BLaER1 treated with 17β-estradiol and CSF1 and Interleukin-3, amounts not matched to agents 10 nM and 100 nM (cell line): ENCODE data around the gene SKIDA1.
"Not testable (repeated sequence)": the region's sequence is repeated elsewhere in the genome, so short reads cannot be mapped to it uniquely, and the experiment has no call there.

Experiments used
- H3K27ac ChIP-seq, 11 experiments: shearing (Covaris generic); formaldehyde crosslinking; 2 replicates each; pipeline ENCODE4 v1.8.1; 2022
- H3K27me3 ChIP-seq, 11 experiments: shearing (Covaris generic); formaldehyde crosslinking; 2 replicates each; pipeline ENCODE4 v1.8.1; 2022
- H3K36me3 ChIP-seq, 11 experiments: shearing (Covaris generic); formaldehyde crosslinking; 2 replicates each; pipeline ENCODE4 v1.8.1; 2022
- H3K4me1 ChIP-seq, 10 experiments: shearing (Covaris generic); formaldehyde crosslinking; 2 replicates each; pipeline ENCODE4 v1.8.1; 2022
- H3K4me2 ChIP-seq, 11 experiments: shearing (Covaris generic); formaldehyde crosslinking; 2 replicates each; pipeline ENCODE4 v1.8.1; 2022
- H3K4me3 ChIP-seq, 10 experiments: shearing (Covaris generic); formaldehyde crosslinking; 2 replicates each; pipeline ENCODE4 v1.8.1; 2022
- H3K9ac ChIP-seq, 11 experiments: shearing (Covaris generic); formaldehyde crosslinking; 2 replicates each; pipeline ENCODE4 v1.8.1; 2022
- H3K9me3 ChIP-seq, 11 experiments: shearing (Covaris generic); formaldehyde crosslinking; replicated peaks in 1 of 11; 2 replicates each; pipeline ENCODE4 v1.8.1; 2022
- H4K20me1 ChIP-seq, 11 experiments: shearing (Covaris generic); formaldehyde crosslinking; 2 replicates each; pipeline ENCODE4 v1.8.1; 2022
- Cebpa-rat ChIP-seq, 11 experiments: shearing (Covaris generic); IDR thresholded peaks; 2 replicates each; pipeline ENCODE4 v1.8.1; 2022

SKIDA1 gene

GRCh38 chr10:21525367-21526187, at the start of gene SKIDA1:
Gene SKIDA1, minus strand, starts transcription at chr10:21525682. Its CDS starts 7,860 bp downstream, at chr10:21517822.
- Histone ChIP-seq H3K27ac (no peak within 1 kb of the TSS), H3K4me3 (peak within 1 kb of the TSS; percentile 42 to 68 (median 50)), H3K27me3 (peaks cover 99 to 100% (median 99%) of the 10 kb centered on the region in 11 experiments), H4K20me1 (peaks cover 0 to 85% (median 51%) of the 10 kb centered on the region in 11 experiments; a peak in 19 of 22 replicates), H3K4me1 (peaks cover 0 to 22% (median 5%) of the 10 kb centered on the region in 10 experiments; a peak in 9 of 20 replicates), H3K36me3 (no peaks in the 10 kb centered on the region), H3K9ac (no peak within 1 kb of the TSS), H3K4me2 (peak within 1 kb of the TSS; percentile 54 to 94 (median 67); a peak in 21 of 22 replicates), H3K9me3 (no peaks in the 10 kb centered on the region)
- TF ChIP-seq Cebpa-rat (IDR thresholded peaks at IDR 0.05) = no peak

- H3K9ac ChIP-seq, H3K27me3 ChIP-seq, H3K4me2 ChIP-seq, H3K4me3 ChIP-seq, H3K4me1 ChIP-seq, H3K27ac ChIP-seq: not testable (repeated sequence)
- Histone ChIP-seq H4K20me1 (peaks cover 0 to 91% (median 18%) of the 10 kb centered on the region in 11 experiments; a peak in 13 of 22 replicates), H3K36me3 (peaks cover 21 to 74% (median 41%) of the 10 kb centered on the region in 11 experiments), H3K9me3 (peaks cover 0 to 11% (median 3%) of the 10 kb centered on the region in 11 experiments; a peak in 5 of 22 replicates)
Measured at GRCh38 chr10:21574514-21574913, 49.0 kb upstream of the SKIDA1 start.

GRCh38 chr10:21572578-21572977, 47.1 kb upstream of the SKIDA1 start:
- H3K36me3 ChIP-seq = peaks cover 21 to 84% (median 45%) of the 10 kb centered on the region in 11 experiments
- H4K20me1 ChIP-seq = peaks cover 0 to 91% (median 20%) of the 10 kb centered on the region in 11 experiments; a peak in 14 of 22 replicates

GRCh38 chr10:21570761-21571521, 45.5 kb upstream of the SKIDA1 start:
- no peak overlapping the region for H3K4me3 ChIP-seq
- H3K4me2 ChIP-seq = no peak overlapping the region
- H3K36me3 ChIP-seq = peaks cover 34 to 85% (median 47%) of the 10 kb centered on the region in 11 experiments
- no peak overlapping the region for H3K27ac ChIP-seq
- H3K4me1 ChIP-seq = 0 out of 20 replicates have a peak, but pooled peaks cover 0 to 5% (median 0%) of the 10 kb centered on the region in 10 experiments
- H3K9ac ChIP-seq = no peak overlapping the region
- H3K9me3 ChIP-seq = peaks cover 0 to 9% (median 0%) of the 10 kb centered on the region in 11 experiments; a peak in 5 of 22 replicates
- no peaks in the 10 kb centered on the region for H3K27me3 ChIP-seq
- peaks cover under 1 to 95% (median 20%) of the 10 kb centered on the region in 11 experiments; a peak in 14 of 22 replicates for H4K20me1 ChIP-seq
- TF ChIP-seq Cebpa-rat (IDR thresholded peaks at IDR 0.05) = no peak

More at GRCh38 chr10:21572578-21572977, 47.1 kb upstream of the SKIDA1 start:
- Histone ChIP-seq H3K4me3 (no peak overlapping the region), H3K27me3 (no peaks in the 10 kb centered on the region), H3K27ac (no peak overlapping the region), H3K4me2 (no peak overlapping the region), H3K9ac (no peak overlapping the region), H3K9me3 (peaks cover 0 to 11% (median 3%) of the 10 kb centered on the region in 11 experiments; a peak in 5 of 22 replicates), H3K4me1 (0 out of 20 replicates have a peak, but pooled peaks cover 0 to 5% (median 0%) of the 10 kb centered on the region in 10 experiments)
- TF ChIP-seq Cebpa-rat (IDR thresholded peaks at IDR 0.05) = no peak

- H3K4me3 ChIP-seq, H3K27me3 ChIP-seq, H3K9ac ChIP-seq, H3K27ac ChIP-seq, H3K4me2 ChIP-seq: not testable (repeated sequence)
- Histone ChIP-seq H3K4me1 (peaks cover 0 to 18% (median 0%) of the 10 kb centered on the region in 10 experiments; a peak in 5 of 20 replicates), H4K20me1 (peaks cover 0 to 49% (median 0%) of the 10 kb centered on the region in 11 experiments; a peak in 7 of 22 replicates), H3K36me3 (peaks cover 85 to 100% (median 99%) of the 10 kb centered on the region in 11 experiments), H3K9me3 (peaks cover 17 to 40% (median 30%) of the 10 kb centered on the region in 11 experiments; a peak in 21 of 22 replicates)
Measured at GRCh38 chr10:21558984-21559383, 33.5 kb upstream of the SKIDA1 start.

- peak overlapping the region in 1 of 11 experiments; percentile 8; a peak in 2 of 22 replicates for H3K27ac ChIP-seq
- peaks cover 0 to 18% (median 0%) of the 10 kb centered on the region in 10 experiments; a peak in 5 of 20 replicates for H3K4me1 ChIP-seq
- H3K4me3 ChIP-seq = no peak overlapping the region
- H3K36me3 ChIP-seq = peaks cover 97 to 100% (median 100%) of the 10 kb centered on the region in 11 experiments
- peaks cover 9 to 25% (median 18%) of the 10 kb centered on the region in 11 experiments; a peak in 21 of 22 replicates for H3K9me3 ChIP-seq
- H3K4me2 ChIP-seq = peak overlapping the region in 2 of 11 experiments; percentile 24 to 50; a peak in 4 of 22 replicates
- peaks cover 0 to 49% (median 6%) of the 10 kb centered on the region in 11 experiments; a peak in 8 of 22 replicates for H4K20me1 ChIP-seq
- no peak for TF ChIP-seq Cebpa-rat (IDR thresholded peaks at IDR 0.05)
- 0 out of 22 replicates have a peak overlapping the region, but pooled peaks of 1 of the 11 experiments have one; percentile 10 for H3K9ac ChIP-seq
- H3K27me3 ChIP-seq = no peaks in the 10 kb centered on the region
Measured at GRCh38 chr10:21556527-21556926, 31.0 kb upstream of the SKIDA1 start.

GRCh38 chr10:21552638-21553037, 27.2 kb upstream of the SKIDA1 start:
- no peak for TF ChIP-seq Cebpa-rat (IDR thresholded peaks at IDR 0.05)
- H3K36me3 ChIP-seq = peaks cover 92 to 100% (median 97%) of the 10 kb centered on the region in 11 experiments
- H3K9ac ChIP-seq = no peak overlapping the region
- H3K4me3 ChIP-seq = no peak overlapping the region
- H3K9me3 ChIP-seq = no peaks in the 10 kb centered on the region
- H4K20me1 ChIP-seq = peaks cover 0 to 69% (median 17%) of the 10 kb centered on the region in 11 experiments; a peak in 14 of 22 replicates
- peaks cover 0 to 17% (median 0%) of the 10 kb centered on the region in 10 experiments; a peak in 5 of 20 replicates for H3K4me1 ChIP-seq
- H3K27me3 ChIP-seq = no peaks in the 10 kb centered on the region
- no peak overlapping the region for H3K4me2 ChIP-seq
- H3K27ac ChIP-seq = no peak overlapping the region

- Histone ChIP-seq H3K27me3 (no peaks in the 10 kb centered on the region), H3K4me1 (no peaks in the 10 kb centered on the region), H3K4me3 (no peak overlapping the region), H4K20me1 (peaks cover 0 to 76% (median 23%) of the 10 kb centered on the region in 11 experiments; a peak in 14 of 22 replicates), H3K9me3 (peaks cover 0 to 12% (median 8%) of the 10 kb centered on the region in 11 experiments; a peak in 10 of 22 replicates), H3K4me2 (no peak overlapping the region), H3K36me3 (peaks cover 91 to 100% (median 97%) of the 10 kb centered on the region in 11 experiments), H3K9ac (no peak overlapping the region), H3K27ac (no peak overlapping the region)
- TF ChIP-seq Cebpa-rat (IDR thresholded peaks at IDR 0.05) = no peak
Measured at GRCh38 chr10:21547246-21547645, 21.8 kb upstream of the SKIDA1 start.

GRCh38 chr10:21540701-21541100, 15.2 kb upstream of the SKIDA1 start:
- not testable (repeated sequence) for H3K27me3 ChIP-seq, H3K27ac ChIP-seq, H3K4me3 ChIP-seq, H3K9ac ChIP-seq, H3K4me2 ChIP-seq
- H3K36me3 ChIP-seq = peaks cover 77 to 97% (median 91%) of the 10 kb centered on the region in 11 experiments
- peaks cover 0 to 33% (median 21%) of the 10 kb centered on the region in 10 experiments; a peak in 17 of 20 replicates for H3K4me1 ChIP-seq
- H3K9me3 ChIP-seq = peaks cover 0 to 12% (median 8%) of the 10 kb centered on the region in 11 experiments; a peak in 10 of 22 replicates
- peaks cover 28 to 58% (median 38%) of the 10 kb centered on the region in 11 experiments; a peak in 19 of 22 replicates for H4K20me1 ChIP-seq
